Cortex of kidney (tissue), 1 donor: ENCODE results near the gene TMEM235.
"Not testable (repeated sequence)": the region's sequence is repeated elsewhere in the genome, so short reads cannot be mapped to it uniquely, and the experiment has no call there.

Experiments used
- DNase-seq: peaks from one replicate; lab custom pipeline; 2025; lab: John Stamatoyannopoulos, UW

Gene TMEM235

GRCh38 chr17:78219396-78220150, 11.9 kb upstream of the TMEM235 start:
- no peak for DNase-seq

- DNase-seq, result no peak
Observed at GRCh38 chr17:78223061-78223460, 8.4 kb upstream of the TMEM235 start.

GRCh38 chr17:78223765-78224164, 7.7 kb upstream of the TMEM235 start:
- DNase-seq, result no peak

- no peak for DNase-seq
Observed at GRCh38 chr17:78224231-78225087, 7.0 kb upstream of the TMEM235 start.

- DNase-seq, result no peak
Observed at GRCh38 chr17:78225088-78225865, 6.2 kb upstream of the TMEM235 start.

GRCh38 chr17:78226055-78226758, 5.2 kb upstream of the TMEM235 start:
- DNase-seq, result no peak

- DNase-seq, result no peak
Observed at GRCh38 chr17:78226759-78227454, 4.5 kb upstream of the TMEM235 start.

DNA sequence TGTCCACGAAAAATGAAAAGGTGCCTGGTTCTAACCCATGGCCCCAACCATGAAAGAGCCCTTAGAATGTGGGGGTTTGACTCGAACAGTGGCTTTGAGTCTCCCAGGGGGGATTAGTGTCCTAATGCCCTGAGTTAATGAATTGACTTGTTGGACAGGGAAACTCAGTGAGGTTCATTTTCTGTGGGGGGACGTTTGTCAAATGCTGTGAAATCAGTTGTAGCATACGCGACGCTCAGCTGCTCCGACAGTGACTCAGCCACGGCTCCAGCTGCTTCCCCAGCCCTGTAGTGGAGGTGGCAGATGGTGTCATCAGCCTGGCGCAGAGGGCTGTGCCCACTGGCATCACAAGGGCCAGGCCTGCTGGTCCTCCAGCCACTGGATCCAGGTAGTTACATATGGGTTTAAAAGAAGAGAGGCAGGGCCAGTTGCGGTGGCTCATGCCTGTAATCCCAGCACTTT, 3.9 kb upstream of the TMEM235 start:
- DNase-seq, result no peak

DNA sequence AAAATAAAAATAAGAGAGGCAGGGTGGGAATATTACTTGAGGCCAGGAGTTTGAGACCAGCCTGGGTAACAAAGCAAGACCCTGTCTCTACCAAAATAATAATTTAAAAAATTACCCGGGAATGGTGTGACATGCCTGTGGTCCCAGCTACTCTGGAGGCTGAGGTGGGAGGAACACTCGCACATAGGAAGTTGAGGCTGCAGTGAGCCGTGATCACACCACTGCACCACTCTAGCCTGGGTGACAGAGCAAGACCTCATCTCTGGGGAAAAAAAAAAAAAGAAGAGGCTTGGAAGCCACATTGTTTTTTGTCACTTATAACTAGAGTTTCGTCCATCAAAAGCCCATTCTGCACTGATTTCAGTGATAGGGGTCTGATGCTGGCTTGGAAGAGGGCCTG, 3.3 kb upstream of the TMEM235 start:
- no peak for DNase-seq

GRCh38 chr17:78230252-78230962, 1.0 kb upstream of the TMEM235 start:
- no peak for DNase-seq

GRCh38 chr17:78231991-78232858, 794 bp downstream of the TMEM235 start:
- DNase-seq, result no peak

- DNase-seq, result no peak
Observed at GRCh38 chr17:78232859-78233173, 1.4 kb downstream of the TMEM235 start.

GRCh38 chr17:78233678-78234077, 2.2 kb downstream of the TMEM235 start:
- DNase-seq, result no peak

- DNase-seq, result no peak
Observed at GRCh38 chr17:78234261-78234865, 2.9 kb downstream of the TMEM235 start.

DNA sequence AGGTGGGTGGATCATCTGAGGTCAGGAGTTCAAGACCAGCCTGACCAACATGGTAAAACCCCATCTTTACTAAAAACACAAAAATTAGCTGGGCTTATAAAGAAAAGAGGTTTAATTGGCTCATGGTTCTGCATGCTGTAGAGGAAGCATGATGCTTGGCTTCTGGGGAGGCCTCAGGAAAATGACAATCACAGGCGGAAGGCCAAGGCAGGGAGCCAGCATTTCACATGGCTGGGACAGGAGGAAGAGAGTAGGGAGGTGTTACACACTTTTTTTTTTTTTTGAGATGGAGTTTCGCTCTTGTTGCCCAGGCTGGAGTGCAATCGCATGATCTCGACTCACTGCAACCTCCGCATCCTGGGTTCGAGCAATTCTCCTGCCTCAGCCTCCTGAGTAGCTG, 3.6 kb downstream of the TMEM235 start:
- DNase-seq, result not testable (repeated sequence)

DNA sequence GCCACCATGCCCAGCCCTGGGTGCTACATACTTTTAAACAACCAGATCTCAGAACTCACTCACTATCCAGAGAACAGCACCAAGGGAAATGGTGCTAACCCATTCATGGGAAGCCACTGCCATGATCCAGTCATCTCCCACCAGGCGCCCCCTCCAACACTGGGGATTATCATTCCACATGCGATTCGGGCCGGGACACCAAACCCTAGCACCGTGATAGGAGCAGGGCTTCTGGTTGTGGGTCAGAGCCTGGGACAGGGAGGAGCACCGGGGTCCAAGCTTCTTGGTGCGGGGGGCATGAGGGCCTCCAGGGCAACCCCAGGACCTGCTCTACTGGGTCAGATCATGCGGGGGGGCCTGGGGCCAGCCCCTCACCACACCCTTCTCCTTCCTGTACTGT, 4.5 kb downstream of the TMEM235 start:
- no peak for DNase-seq

DNA sequence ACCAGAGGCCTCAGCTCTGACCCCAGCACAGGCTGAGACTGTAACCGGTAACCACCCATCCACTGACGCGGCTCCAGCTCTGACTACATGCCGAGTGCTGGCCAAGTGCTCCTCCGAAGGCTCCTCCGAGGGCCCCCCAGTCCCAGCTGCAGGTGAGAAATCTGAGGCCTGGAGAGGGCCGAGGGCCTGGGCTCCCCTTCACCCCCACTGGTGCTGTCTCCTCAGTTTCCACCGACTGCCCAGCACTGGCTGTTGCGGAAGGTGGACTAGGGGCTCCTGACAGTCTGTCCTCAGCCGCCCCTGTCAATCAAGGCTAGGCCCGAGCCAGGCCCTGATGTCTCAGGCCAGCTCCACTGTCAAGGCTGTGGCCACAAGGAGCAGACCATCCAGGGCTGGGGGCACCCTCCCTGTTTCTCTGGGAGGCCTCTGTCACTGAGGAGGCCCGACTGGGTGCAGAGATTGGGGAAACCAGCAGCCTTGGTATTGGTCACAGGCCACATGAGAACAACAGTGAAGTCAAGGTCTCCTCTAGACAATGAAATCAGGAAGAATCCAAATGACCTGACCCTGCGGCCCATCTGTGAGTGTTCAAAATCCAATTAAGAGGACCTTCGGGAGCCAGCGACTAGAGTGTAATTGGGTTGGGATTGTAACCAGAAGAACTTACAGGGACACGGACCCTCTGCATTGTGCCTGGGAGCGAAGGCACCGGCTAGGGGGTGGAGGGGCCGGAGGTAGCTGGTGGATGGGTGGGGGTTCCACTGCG, 5.1 kb downstream of the TMEM235 start:
- DNase-seq, result no peak

DNA sequence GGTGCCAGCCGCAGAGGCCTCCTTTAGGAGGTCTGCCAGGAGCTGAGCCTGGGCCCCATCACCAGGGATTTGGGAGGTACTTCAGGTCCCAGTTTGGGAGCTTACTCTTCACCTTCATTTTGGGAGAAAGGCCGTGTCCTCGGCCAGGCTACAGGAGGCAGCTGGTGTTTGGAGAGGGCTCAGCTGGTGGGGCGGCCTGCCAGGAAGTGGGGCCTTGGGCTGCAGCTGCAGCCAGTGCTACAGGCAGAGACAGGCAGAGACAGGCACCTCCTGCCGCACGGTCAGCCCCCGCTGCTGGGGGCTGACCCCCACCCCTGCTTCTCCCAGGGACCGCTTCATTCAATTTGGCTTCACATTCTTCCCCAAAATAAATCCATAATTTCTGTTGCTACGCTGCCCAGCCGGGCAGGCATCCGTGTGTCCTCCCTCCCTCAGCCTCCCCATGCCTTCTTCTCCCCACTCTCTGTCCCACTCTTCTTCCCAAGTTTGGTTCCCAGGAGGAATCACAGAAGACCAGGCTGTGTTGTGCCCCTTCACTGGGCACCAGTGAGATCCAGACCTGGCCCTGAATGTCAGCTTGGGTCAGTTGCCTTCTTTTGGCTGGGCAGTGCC, 6.1 kb downstream of the TMEM235 start:
- DNase-seq, result no peak
